Ishikawa (cell line): ENCODE data around the gene PARD3B.

ENCODE experiments used
- CEBPB ChIP-seq: IDR thresholded peaks from 2 replicates; pipeline ENCODE4 v1.6.1; 2012
- CREB1 ChIP-seq: IDR thresholded peaks from 2 replicates; pipeline ENCODE4 v1.6.1; 2012; ENCODE audit warnings: low read depth
- EGR1 ChIP-seq: IDR thresholded peaks from 2 replicates; pipeline ENCODE4 v1.6.1; 2012
- EP300 ChIP-seq: IDR thresholded peaks from 2 replicates; pipeline ENCODE4 v1.6.1; 2012; ENCODE audit warnings: borderline replicate concordance
- FOXM1 ChIP-seq: IDR thresholded peaks from 2 replicates; pipeline ENCODE4 v1.6.1; 2012; ENCODE audit warnings: low read depth, borderline replicate concordance
- NFIC ChIP-seq: IDR thresholded peaks from 2 replicates; pipeline ENCODE4 v1.6.1; 2012
- RAD21 ChIP-seq: IDR thresholded peaks from 2 replicates; pipeline ENCODE4 v1.6.1; 2012; ENCODE audit warnings: low read depth
- TAF1 ChIP-seq: IDR thresholded peaks from 2 replicates; pipeline ENCODE4 v1.6.1; 2012; ENCODE audit warnings: low read depth, mild to moderate bottlenecking
- TCF12 ChIP-seq: IDR thresholded peaks from 2 replicates; pipeline ENCODE4 v1.6.1; 2012; ENCODE audit warnings: low read depth
- TEAD4 ChIP-seq: IDR thresholded peaks from 2 replicates; pipeline ENCODE4 v1.6.1; 2012
- YY1 ChIP-seq: IDR thresholded peaks from 2 replicates; pipeline ENCODE4 v1.6.1; 2012; ENCODE audit warnings: low read depth
- ZBTB7A ChIP-seq: IDR thresholded peaks from 2 replicates; pipeline ENCODE4 v1.6.1; 2012; ENCODE audit warnings: low read depth
- TF ChIP-seq, protein P1 (sequence below): IDR thresholded peaks from 2 replicates; pipeline ENCODE4 v1.6.1; 2012
- TF ChIP-seq, protein P2 (sequence below): IDR thresholded peaks from 2 replicates; pipeline ENCODE4 v1.6.1; 2012
- TF ChIP-seq, protein P3 (sequence below): IDR thresholded peaks from 2 replicates; pipeline ENCODE4 v1.6.1; 2012; ENCODE audit warnings: low read depth, mild to moderate bottlenecking

Gene PARD3B

DNA sequence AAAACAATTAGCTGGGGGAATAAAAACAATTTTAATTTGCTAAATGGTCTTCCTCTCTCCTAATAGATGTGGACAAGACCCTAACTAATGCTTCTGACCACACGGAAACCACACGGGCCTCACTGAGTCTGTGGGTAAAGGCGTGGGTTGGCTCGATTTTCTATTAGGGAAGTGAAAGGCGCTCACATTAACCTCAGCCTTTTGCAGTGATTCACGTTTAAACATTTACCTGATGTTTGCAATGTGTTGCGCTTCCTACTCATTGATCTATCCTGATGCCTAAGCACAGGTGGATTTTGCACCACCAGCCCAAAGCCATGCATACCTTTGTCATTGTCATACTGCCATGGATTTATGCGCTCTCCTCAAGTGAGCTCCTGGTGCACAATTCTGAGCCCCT is 1101.4 kb downstream of the PARD3B start:
- no peak for TF ChIP-seq TCF12

DNA sequence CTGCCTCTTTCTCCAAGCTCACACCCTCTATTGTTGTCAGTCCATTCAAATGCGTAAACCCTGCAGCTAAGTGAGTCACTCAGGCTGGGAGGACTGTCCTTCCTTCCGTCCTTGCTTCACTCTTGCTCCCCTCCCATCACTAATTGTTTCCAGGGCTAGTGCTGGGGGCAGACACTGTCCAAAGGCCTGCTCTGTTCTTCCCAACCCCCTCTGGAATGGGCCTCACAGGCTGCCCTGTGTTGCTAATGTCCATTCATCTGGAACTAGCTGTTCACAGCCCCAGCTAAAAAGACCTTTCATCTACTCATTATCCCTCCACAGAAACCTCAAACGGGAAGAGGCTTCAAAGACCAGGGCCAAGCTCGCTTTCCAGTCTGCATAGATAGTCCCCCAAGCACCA is 1105.2 kb downstream of the PARD3B start:
- TF ChIP-seq, protein P1, sequence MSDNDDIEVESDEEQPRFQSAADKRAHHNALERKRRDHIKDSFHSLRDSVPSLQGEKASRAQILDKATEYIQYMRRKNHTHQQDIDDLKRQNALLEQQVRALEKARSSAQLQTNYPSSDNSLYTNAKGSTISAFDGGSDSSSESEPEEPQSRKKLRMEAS: no peak
- TF ChIP-seq ZBTB7A (no peak), YY1 (no peak), EGR1 (no peak), TCF12 (no peak), RAD21 (no peak)

DNA sequence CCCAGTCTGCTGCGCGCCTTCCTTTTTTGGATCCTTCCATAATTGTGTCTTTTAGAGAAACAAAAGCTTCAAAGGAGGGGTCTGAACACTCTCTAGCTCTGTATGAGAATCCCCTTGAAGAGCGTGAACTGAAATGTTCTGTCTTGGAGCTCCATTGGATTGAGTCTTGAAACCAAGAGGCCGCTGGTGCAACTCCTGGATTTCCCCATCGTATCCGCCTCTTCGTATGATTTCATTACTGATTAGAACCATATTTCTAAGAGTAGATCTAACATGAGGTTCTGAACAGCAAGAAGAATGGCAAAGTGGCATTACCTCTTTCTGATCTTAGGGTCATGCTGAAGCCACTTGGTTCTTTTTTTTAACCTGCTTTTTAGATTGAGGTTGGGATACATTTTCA is 1105.7 kb downstream of the PARD3B start:
- TF ChIP-seq, protein P1: no peak
- no peak for TF ChIP-seq FOXM1
- TF ChIP-seq, protein P2, sequence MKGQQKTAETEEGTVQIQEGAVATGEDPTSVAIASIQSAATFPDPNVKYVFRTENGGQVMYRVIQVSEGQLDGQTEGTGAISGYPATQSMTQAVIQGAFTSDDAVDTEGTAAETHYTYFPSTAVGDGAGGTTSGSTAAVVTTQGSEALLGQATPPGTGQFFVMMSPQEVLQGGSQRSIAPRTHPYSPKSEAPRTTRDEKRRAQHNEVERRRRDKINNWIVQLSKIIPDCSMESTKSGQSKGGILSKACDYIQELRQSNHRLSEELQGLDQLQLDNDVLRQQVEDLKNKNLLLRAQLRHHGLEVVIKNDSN: no peak
- TF ChIP-seq CREB1: no peak
- no peak for TF ChIP-seq TCF12
- TF ChIP-seq, protein P3, sequence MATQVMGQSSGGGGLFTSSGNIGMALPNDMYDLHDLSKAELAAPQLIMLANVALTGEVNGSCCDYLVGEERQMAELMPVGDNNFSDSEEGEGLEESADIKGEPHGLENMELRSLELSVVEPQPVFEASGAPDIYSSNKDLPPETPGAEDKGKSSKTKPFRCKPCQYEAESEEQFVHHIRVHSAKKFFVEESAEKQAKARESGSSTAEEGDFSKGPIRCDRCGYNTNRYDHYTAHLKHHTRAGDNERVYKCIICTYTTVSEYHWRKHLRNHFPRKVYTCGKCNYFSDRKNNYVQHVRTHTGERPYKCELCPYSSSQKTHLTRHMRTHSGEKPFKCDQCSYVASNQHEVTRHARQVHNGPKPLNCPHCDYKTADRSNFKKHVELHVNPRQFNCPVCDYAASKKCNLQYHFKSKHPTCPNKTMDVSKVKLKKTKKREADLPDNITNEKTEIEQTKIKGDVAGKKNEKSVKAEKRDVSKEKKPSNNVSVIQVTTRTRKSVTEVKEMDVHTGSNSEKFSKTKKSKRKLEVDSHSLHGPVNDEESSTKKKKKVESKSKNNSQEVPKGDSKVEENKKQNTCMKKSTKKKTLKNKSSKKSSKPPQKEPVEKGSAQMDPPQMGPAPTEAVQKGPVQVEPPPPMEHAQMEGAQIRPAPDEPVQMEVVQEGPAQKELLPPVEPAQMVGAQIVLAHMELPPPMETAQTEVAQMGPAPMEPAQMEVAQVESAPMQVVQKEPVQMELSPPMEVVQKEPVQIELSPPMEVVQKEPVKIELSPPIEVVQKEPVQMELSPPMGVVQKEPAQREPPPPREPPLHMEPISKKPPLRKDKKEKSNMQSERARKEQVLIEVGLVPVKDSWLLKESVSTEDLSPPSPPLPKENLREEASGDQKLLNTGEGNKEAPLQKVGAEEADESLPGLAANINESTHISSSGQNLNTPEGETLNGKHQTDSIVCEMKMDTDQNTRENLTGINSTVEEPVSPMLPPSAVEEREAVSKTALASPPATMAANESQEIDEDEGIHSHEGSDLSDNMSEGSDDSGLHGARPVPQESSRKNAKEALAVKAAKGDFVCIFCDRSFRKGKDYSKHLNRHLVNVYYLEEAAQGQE: no peak
- no peak for TF ChIP-seq RAD21
- TF ChIP-seq EGR1: no peak
- TF ChIP-seq ZBTB7A: no peak
- no peak for TF ChIP-seq NFIC
- TF ChIP-seq CEBPB: no peak
- TF ChIP-seq EP300: no peak
- TF ChIP-seq TAF1: no peak
- no peak for TF ChIP-seq YY1
- no peak for TF ChIP-seq TEAD4

DNA sequence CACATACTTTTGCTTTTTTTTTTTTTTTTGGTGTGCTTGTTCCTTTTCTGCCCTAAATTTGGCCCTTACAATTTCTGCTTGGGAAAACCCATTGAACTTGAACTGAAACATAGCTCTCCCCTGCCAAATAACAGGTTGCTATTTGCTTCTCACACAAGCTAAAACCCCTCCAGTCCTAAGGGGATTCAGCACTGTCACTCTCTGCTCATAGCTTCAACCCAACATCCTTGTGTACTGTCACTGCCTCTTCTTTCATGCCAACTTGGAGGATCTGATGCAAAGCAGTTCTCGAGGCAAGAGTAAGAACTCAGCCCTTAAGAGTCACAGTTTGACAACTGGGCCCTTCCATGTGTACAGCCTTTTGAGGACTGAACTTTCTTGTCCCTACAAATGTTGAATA is 1106.4 kb downstream of the PARD3B start:
- TF ChIP-seq YY1 (no peak), FOXM1 (no peak), ZBTB7A (no peak), EP300 (no peak), TAF1 (no peak), EGR1 (no peak), TEAD4 (no peak), TCF12 (no peak), CREB1 (no peak), RAD21 (no peak), CEBPB (no peak)
- TF ChIP-seq, protein P1: no peak
- TF ChIP-seq, protein P3: no peak
- TF ChIP-seq, protein P2: no peak

DNA sequence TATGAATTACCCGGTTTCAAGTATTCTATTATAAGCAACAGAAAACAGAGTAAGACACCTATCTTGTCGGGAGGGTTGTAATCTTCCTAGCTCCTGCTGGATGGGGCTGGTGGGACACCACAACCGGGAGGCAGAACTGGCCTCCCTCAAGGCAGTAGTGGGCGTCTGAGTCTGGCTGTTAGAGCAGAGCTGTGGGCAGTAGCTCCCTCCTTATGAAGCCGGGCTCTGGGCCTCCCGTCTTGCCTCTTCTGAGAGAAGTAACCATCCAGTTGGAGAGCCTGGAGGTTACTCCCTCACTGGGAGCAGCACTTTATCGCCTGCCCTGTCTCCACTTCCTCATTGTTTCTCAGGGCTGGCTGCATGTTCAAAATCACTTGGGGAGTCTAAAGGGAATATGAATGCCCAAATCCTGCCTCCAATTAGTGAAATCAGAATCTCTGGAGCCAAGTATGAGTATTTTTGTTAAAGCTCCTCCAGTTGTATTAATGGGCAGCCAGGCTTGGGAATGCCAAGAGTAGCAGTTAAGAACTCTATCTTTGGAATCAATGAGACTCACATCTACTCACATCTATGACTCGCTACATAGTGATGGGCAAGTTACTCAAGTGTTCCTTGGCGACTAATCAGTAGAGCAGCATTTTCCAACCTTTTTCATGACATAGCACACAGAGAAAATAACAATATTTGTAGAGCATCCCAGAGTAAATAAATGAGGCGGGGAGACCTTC is 1109.8 kb downstream of the PARD3B start:
- TF ChIP-seq, protein P1: no peak
- TF ChIP-seq, protein P2: no peak
- TF ChIP-seq TCF12 (no peak), RAD21 (no peak), CEBPB (no peak), CREB1 (no peak), ZBTB7A (no peak), FOXM1 (no peak), NFIC (no peak), TAF1 (no peak), TEAD4 (no peak), YY1 (no peak), EP300 (no peak)
- TF ChIP-seq, protein P3: no peak
